Parathyroid adenoma (tissue), 2 donors: ENCODE measurements around the gene DCLK2.

Experiments used
- H2AFZ ChIP-seq: fragments of 300-600 bp; sonication (generic); one replicate; pipeline ENCODE4 v1.7.0; 2017; ENCODE audit warnings: antibody characterized with exemption, mild to moderate bottlenecking
- H3K27ac ChIP-seq: fragments of 300-600 bp; sonication (generic); one replicate; pipeline ENCODE4 v1.7.0; 2017
- H3K27me3 ChIP-seq: fragments of 300-600 bp; sonication (generic); one replicate; pipeline ENCODE4 v1.7.0; 2017; ENCODE audit warnings: low read length; ENCODE audit not compliant: control insufficient read depth, insufficient read depth
- H3K36me3 ChIP-seq: fragments of 300-600 bp; sonication (generic); one replicate; pipeline ENCODE4 v1.7.0; 2017; ENCODE audit warnings: low read length; ENCODE audit not compliant: control insufficient read depth, insufficient read depth
- H3K4me1 ChIP-seq: fragments of 300-600 bp; sonication (generic); one replicate; pipeline ENCODE4 v1.7.0; 2017; ENCODE audit warnings: control low read depth
- H3K4me2 ChIP-seq: fragments of 300-600 bp; sonication (generic); one replicate; pipeline ENCODE4 v1.7.0; 2017; ENCODE audit warnings: low read length
- H3K4me3 ChIP-seq: fragments of 300-600 bp; sonication (generic); one replicate; pipeline ENCODE4 v1.7.0; 2017; ENCODE audit warnings: low read depth, low read length
- H3K79me2 ChIP-seq: fragments of 300-600 bp; sonication (generic); one replicate; pipeline ENCODE4 v1.7.0; 2017; ENCODE audit warnings: control low read depth
- H3K9ac ChIP-seq: fragments of 300-600 bp; sonication (generic); one replicate; pipeline ENCODE4 v1.7.0; 2017; ENCODE audit warnings: mild to moderate bottlenecking
- H3K9me3 ChIP-seq: fragments of 300-600 bp; sonication (generic); one replicate; pipeline ENCODE4 v1.7.0; 2017; ENCODE audit warnings: low read length; ENCODE audit not compliant: control insufficient read depth
- TF ChIP-seq, protein P1 (sequence below): fragments of 300-600 bp; sonication (generic); IDR thresholded peaks from one replicate; pipeline ENCODE4 v1.7.0; 2017; ENCODE audit warnings: antibody characterized with exemption, mild to moderate bottlenecking
- donor health status: primary hyperparathyroidism.

Gene DCLK2

DNA sequence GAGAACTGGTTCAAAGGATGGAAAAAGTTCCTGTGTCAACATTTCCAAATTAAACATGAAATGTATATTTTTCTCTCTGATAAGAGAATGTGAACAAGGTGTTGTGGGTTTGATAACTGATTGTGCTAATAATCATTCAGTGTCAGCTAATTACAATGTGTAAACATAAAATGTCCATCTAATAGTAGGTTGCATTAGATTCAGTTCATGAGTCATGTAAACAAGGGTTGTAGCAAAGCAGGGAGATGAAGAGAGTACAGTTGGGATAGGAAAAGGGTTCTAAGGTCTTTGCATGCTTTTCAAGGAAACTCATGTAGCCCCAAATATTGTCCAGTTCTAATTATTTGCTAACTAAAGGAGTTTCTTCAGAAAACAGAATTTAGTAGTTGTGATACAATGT, 55.4 kb downstream of the DCLK2 start:
- Histone ChIP-seq H3K4me3 (no peak overlapping the region), H3K9ac (no peak overlapping the region), H3K27me3 (no peaks in the 10 kb centered on the region), H2AFZ (no peak overlapping the region), H3K79me2 (no peaks in the 10 kb centered on the region), H3K27ac (no peak overlapping the region), H3K4me2 (no peak overlapping the region), H3K9me3 (no peaks in the 10 kb centered on the region), H3K4me1 (no peaks in the 10 kb centered on the region), H3K36me3 (no peaks in the 10 kb centered on the region)
- TF ChIP-seq, protein P1, sequence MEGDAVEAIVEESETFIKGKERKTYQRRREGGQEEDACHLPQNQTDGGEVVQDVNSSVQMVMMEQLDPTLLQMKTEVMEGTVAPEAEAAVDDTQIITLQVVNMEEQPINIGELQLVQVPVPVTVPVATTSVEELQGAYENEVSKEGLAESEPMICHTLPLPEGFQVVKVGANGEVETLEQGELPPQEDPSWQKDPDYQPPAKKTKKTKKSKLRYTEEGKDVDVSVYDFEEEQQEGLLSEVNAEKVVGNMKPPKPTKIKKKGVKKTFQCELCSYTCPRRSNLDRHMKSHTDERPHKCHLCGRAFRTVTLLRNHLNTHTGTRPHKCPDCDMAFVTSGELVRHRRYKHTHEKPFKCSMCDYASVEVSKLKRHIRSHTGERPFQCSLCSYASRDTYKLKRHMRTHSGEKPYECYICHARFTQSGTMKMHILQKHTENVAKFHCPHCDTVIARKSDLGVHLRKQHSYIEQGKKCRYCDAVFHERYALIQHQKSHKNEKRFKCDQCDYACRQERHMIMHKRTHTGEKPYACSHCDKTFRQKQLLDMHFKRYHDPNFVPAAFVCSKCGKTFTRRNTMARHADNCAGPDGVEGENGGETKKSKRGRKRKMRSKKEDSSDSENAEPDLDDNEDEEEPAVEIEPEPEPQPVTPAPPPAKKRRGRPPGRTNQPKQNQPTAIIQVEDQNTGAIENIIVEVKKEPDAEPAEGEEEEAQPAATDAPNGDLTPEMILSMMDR, result no peak

DNA sequence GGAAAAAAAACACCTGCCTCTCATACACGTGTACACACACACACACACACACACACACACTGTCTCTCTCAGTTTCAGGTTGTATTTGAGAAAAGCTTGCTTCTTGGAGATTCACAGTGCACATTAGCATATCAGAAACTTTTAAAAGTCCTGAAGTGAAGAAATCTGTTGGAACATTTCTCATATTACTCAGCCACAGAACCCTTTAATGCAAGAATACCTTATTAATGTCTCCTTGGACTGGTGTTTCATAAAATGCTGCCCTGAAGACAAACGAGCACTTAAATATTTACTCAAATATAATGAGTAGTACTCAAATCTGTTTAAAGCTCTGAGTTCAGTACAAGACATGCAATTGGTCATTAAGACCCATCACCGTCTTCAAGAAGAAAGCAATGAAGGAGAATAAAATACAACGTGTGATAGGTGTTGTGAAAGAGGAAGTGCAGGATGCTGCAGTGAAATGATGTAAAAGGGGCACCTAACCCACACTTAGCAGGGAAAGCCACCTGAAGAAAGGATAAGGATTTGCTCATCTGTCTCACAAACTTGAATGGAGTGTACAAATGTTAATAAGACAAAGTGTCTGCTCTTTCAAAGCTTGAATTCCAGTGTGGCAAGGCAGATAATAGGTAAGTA, 57.0 kb downstream of the DCLK2 start:
- TF ChIP-seq, protein P1, result no peak
- no peaks in the 10 kb centered on the region for H3K27me3 ChIP-seq

DNA sequence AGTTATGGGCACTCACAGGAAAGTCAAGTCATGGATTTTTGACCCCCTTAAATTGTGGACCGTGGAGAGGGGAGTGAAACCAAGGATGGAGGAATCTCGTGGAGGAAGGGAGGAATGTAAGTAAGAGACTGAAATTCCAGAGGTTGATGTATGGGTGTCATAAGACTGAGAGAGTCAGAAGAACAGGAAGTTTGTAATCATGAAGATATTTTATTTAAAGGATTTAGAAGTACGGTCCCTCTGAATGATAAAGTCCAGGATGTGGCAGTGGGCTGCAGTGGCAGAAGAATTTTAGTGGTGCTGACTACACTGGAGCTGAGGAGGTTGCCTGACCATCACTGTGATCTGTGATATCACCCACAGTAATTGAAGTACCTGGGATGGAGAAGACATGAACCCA, 57.8 kb downstream of the DCLK2 start:
- no peak overlapping the region for H3K4me3 ChIP-seq
- no peaks in the 10 kb centered on the region for H3K79me2 ChIP-seq
- H3K4me2 ChIP-seq, result no peak overlapping the region
- no peak overlapping the region for H3K27ac ChIP-seq
- TF ChIP-seq, protein P1, result no peak
- H2AFZ ChIP-seq, result no peak overlapping the region
- H3K36me3 ChIP-seq, result no peaks in the 10 kb centered on the region
- H3K9me3 ChIP-seq, result no peaks in the 10 kb centered on the region
- no peaks in the 10 kb centered on the region for H3K4me1 ChIP-seq
- no peak overlapping the region for H3K9ac ChIP-seq
- no peaks in the 10 kb centered on the region for H3K27me3 ChIP-seq

More for the DNA sequence above, 57.0 kb downstream of the DCLK2 start:
- Histone ChIP-seq H3K4me1 (no peaks in the 10 kb centered on the region), H3K9ac (no peak overlapping the region), H2AFZ (no peak overlapping the region), H3K4me3 (no peak overlapping the region), H3K4me2 (no peak overlapping the region), H3K9me3 (no peaks in the 10 kb centered on the region), H3K36me3 (no peaks in the 10 kb centered on the region), H3K27ac (no peak overlapping the region), H3K79me2 (no peaks in the 10 kb centered on the region)

DNA sequence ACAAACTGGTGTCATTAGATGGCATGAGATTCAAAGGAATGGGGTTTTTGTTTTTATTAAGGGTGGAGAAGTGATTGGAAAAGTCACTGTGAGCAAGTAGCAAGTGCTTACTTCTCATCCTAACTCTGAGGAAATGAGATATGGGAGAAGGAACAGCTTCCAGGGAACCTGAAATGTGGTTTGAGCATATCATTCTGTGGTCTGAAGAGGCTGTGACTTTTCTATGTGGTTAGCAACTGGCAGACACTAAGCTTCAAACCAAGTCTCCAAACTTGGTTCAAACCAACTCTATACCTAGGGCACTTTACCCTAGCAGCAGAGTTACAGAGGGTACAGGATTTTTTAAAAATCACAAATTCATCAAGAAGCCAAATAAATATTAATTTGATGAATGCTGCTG, 58.2 kb downstream of the DCLK2 start:
- Histone ChIP-seq H3K27me3 (no peaks in the 10 kb centered on the region), H3K36me3 (no peaks in the 10 kb centered on the region), H3K27ac (no peak overlapping the region), H3K4me3 (no peak overlapping the region), H3K9me3 (no peaks in the 10 kb centered on the region), H2AFZ (no peak overlapping the region), H3K79me2 (no peaks in the 10 kb centered on the region), H3K4me1 (no peaks in the 10 kb centered on the region), H3K9ac (no peak overlapping the region), H3K4me2 (no peak overlapping the region)
- TF ChIP-seq, protein P1, result no peak

DNA sequence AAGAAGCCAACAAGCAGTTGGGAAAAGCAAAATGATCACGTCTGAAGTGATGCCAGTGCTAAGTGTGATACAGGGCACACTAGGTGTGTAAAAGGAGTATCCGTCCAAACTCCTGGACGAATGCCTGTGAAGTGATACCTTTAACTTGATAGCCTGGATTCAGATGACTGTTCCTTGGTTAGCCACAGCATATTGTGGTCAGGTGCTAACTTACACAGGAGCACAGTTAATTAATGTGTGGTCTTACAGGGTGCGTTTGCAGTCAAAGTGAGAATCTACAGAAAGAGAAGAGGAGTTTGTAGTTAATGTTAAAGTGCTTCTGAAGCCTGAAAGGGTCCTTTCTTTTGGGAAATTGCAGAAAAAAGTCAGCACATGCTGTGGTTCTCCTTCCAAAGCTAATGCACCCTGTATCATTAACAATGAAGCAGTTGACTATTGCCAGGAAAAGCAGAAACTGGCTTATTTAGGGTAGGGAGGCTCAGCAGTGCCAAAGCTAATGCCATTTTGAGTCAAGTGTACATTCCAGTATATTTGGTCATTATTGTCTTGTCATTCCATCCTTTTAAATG, 61.1 kb downstream of the DCLK2 start:
- H3K9me3 ChIP-seq, result no peaks in the 10 kb centered on the region
- H3K4me2 ChIP-seq, result no peak overlapping the region
- H2AFZ ChIP-seq, result no peak overlapping the region
- TF ChIP-seq, protein P1, result no peak
- H3K9ac ChIP-seq, result no peak overlapping the region
- H3K79me2 ChIP-seq, result no peaks in the 10 kb centered on the region
- no peaks in the 10 kb centered on the region for H3K4me1 ChIP-seq
- no peaks in the 10 kb centered on the region for H3K27me3 ChIP-seq
- H3K27ac ChIP-seq, result no peak overlapping the region
- no peaks in the 10 kb centered on the region for H3K36me3 ChIP-seq
- H3K4me3 ChIP-seq, result no peak overlapping the region
